ENCODE measurements around the gene BLOC1S5.
"Not testable (repeated sequence)": the region's sequence is repeated elsewhere in the genome, so short reads cannot be mapped to it uniquely, and the experiment has no call there.

Gene BLOC1S5

GRCh38 chr6:8043221-8043620 is 21.0 kb downstream of the BLOC1S5 start:
- FAIRE-seq: no peak
- no peak for DNase-seq (ENCODE audit: insufficient read length, low spot score)

GRCh38 chr6:8041913-8042583 is 22.1 kb downstream of the BLOC1S5 start:
- no peak for FAIRE-seq

More at GRCh38 chr6:8043221-8043620, 21.0 kb downstream of the BLOC1S5 start:
- no peak for TF ChIP-seq CTCF (IDR thresholded peaks at IDR 0.05; ENCODE audit: insufficient read depth, missing control alignments)

GRCh38 chr6:8034107-8034506 is 30.1 kb downstream of the BLOC1S5 start:
- FAIRE-seq; DNase-seq (ENCODE audit: insufficient read length, low spot score): not testable (repeated sequence)

More at GRCh38 chr6:8041913-8042583, 22.1 kb downstream of the BLOC1S5 start:
- DNase-seq (ENCODE audit: insufficient read length, low spot score): no peak
- no peak for TF ChIP-seq CTCF (IDR thresholded peaks at IDR 0.05; ENCODE audit: insufficient read depth, missing control alignments)

GRCh38 chr6:8030920-8031319 is 33.3 kb downstream of the BLOC1S5 start:
- TF ChIP-seq CTCF (IDR thresholded peaks at IDR 0.05; ENCODE audit: insufficient read depth, missing control alignments): no peak
- no peak for DNase-seq (ENCODE audit: insufficient read length, low spot score)
- no peak for FAIRE-seq

- no peak for TF ChIP-seq CTCF (IDR thresholded peaks at IDR 0.05; ENCODE audit: insufficient read depth, missing control alignments)
- FAIRE-seq (no peak), DNase-seq (ENCODE audit: insufficient read length, low spot score) (no peak)
Observed at GRCh38 chr6:8029243-8029870, 34.8 kb downstream of the BLOC1S5 start.

- no peak for FAIRE-seq
- DNase-seq (ENCODE audit: insufficient read length, low spot score): no peak
- TF ChIP-seq CTCF (IDR thresholded peaks at IDR 0.05; ENCODE audit: insufficient read depth, missing control alignments): no peak
Observed at GRCh38 chr6:8027965-8028651, 36.1 kb downstream of the BLOC1S5 start.

GRCh38 chr6:8026800-8027199 is 37.4 kb downstream of the BLOC1S5 start:
- no peak for DNase-seq (ENCODE audit: insufficient read length, low spot score)
- FAIRE-seq: no peak
- no peak for TF ChIP-seq CTCF (IDR thresholded peaks at IDR 0.05; ENCODE audit: insufficient read depth, missing control alignments)
